ENCODE data around the gene UGT1A7.

Gene UGT1A7

GRCh38 chr2:233761040-233761769 is 79.5 kb downstream of the UGT1A7 start:
- DNase-seq (ENCODE audit: low spot score), result no peak

- no peak for DNase-seq (ENCODE audit: low spot score)
These were observed 82.6 kb downstream of the UGT1A7 start for GRCh38 chr2:233764264-233764663.

- DNase-seq (ENCODE audit: low spot score), result no peak
These were observed 83.1 kb downstream of the UGT1A7 start for GRCh38 chr2:233764761-233765160.

GRCh38 chr2:233766416-233766815 is 84.7 kb downstream of the UGT1A7 start:
- DNase-seq (ENCODE audit: low spot score), result no peak

- no peak for DNase-seq (ENCODE audit: low spot score)
These were observed 86.4 kb downstream of the UGT1A7 start for GRCh38 chr2:233768076-233768475.

GRCh38 chr2:233769260-233769659 is 87.6 kb downstream of the UGT1A7 start:
- DNase-seq (ENCODE audit: low spot score), result no peak

- no peak for DNase-seq (ENCODE audit: low spot score)
These were observed 90.5 kb downstream of the UGT1A7 start for GRCh38 chr2:233772153-233772552.

- no peak for DNase-seq (ENCODE audit: low spot score)
These were observed 90.9 kb downstream of the UGT1A7 start for GRCh38 chr2:233772583-233772982.

GRCh38 chr2:233773854-233774253 is 92.2 kb downstream of the UGT1A7 start:
- no peak for DNase-seq (ENCODE audit: low spot score)

- no peak for DNase-seq (ENCODE audit: low spot score)
These were observed 93.7 kb downstream of the UGT1A7 start for GRCh38 chr2:233775414-233775813.

GRCh38 chr2:233778030-233778429 is 96.3 kb downstream of the UGT1A7 start, which contains the start of gene MROH2A:
Gene MROH2A (plus strand): TSS chr2:233778330. CDS start chr2:233779359, 1,029 bp downstream.
- DNase-seq (ENCODE audit: low spot score), result no peak

GRCh38 chr2:233779722-233780121 is 98.0 kb downstream of the UGT1A7 start:
- DNase-seq (ENCODE audit: low spot score), result no peak

GRCh38 chr2:233780771-233781170 is 99.1 kb downstream of the UGT1A7 start:
- DNase-seq (ENCODE audit: low spot score), result no peak

GRCh38 chr2:233789554-233789953 is 107.9 kb downstream of the UGT1A7 start:
- DNase-seq (ENCODE audit: low spot score), result no peak

- no peak for DNase-seq (ENCODE audit: low spot score)
These were observed 109.6 kb downstream of the UGT1A7 start for GRCh38 chr2:233791151-233791882.

GRCh38 chr2:233791883-233792329 is 110.2 kb downstream of the UGT1A7 start:
- DNase-seq (ENCODE audit: low spot score), result no peak

- no peak for DNase-seq (ENCODE audit: low spot score)
These were observed 111.0 kb downstream of the UGT1A7 start for GRCh38 chr2:233792720-233793119.

GRCh38 chr2:233793465-233794127 is 111.9 kb downstream of the UGT1A7 start:
- no peak for DNase-seq (ENCODE audit: low spot score)

GRCh38 chr2:233794128-233794658 is 112.5 kb downstream of the UGT1A7 start:
- no peak for DNase-seq (ENCODE audit: low spot score)

GRCh38 chr2:233795735-233796171 is 114.1 kb downstream of the UGT1A7 start:
- no peak for DNase-seq (ENCODE audit: low spot score)

- DNase-seq (ENCODE audit: low spot score), result no peak
These were observed 114.6 kb downstream of the UGT1A7 start for GRCh38 chr2:233796254-233796653.

GRCh38 chr2:233798335-233799086 is 116.8 kb downstream of the UGT1A7 start:
- DNase-seq (ENCODE audit: low spot score), result no peak
